K562 (cell line): ENCODE results near the gene GABPB2. TPM values are rescaled to one million over a fixed set of nuclear protein-coding genes. Genes with fewer than 3 reads are reported as not detected.
A peak's percentile ranks its signal among the peaks of the same experiment; 100 is the strongest.

ENCODE experiments used
- ATAC-seq: fragments of 200-7000 bp; cut with Tn5 transposase; 3 replicates; pipeline ENCODE4 v1.9.1; 2020; ENCODE audit warnings: moderate library complexity
- BruUV-seq: library from RNA; stranded (reverse); fragments of 400-500 nt; replicated peaks from 2 replicates; lab custom pipeline; 2021; lab: Mats Ljungman, UMichigan
- CTCF ChIA-PET: fragments of 300-600 bp; formaldehyde crosslinking; extraction: SDS; loops from one replicate; lab custom pipeline; 2021; ENCODE audit warnings: low intra/inter-chr PET ratio; lab: Yijun Ruan, JAX
- POLR2A ChIA-PET: fragments of 300-600, 350-650 bp; sonication (Branson Sonifier 250); formaldehyde crosslinking; extraction: SDS; loops from one replicate; lab custom pipeline; 2021; ENCODE audit warnings: antibody characterized with exemption, inconsistent platforms; lab: Yijun Ruan, JAX
- DNase-seq, 4 experiments: peaks; one replicate each; pipeline versions ENCODE4 v3.0.0 to v3.0.0-alpha.2; 2011 to 2018; ENCODE audit warnings: low spot score in 3 of 4, mixed read lengths in 3 of 4; ENCODE audit errors: extremely low read depth in 1 of 4
- FAIRE-seq: peaks from 2 replicates; lab custom pipeline; 2011; peaks lifted over from hg19 to GRCh38; lab: Jason Lieb, UNC
- H2AFZ ChIP-seq: 2 replicates; pipeline ENCODE4 v1.6.0; 2011; ENCODE audit warnings: low read depth, low read length, control low read depth, inconsistent platforms
- H3K27ac ChIP-seq: fragments of 200-600 bp; 3 replicates; pipeline ENCODE4 v1.8.0; 2011; ENCODE audit warnings: low read depth, mild to moderate bottlenecking, control low read depth, inconsistent platforms, low read length, moderate library complexity, mixed read lengths; ENCODE audit errors: extremely low read depth
- H3K27me3 ChIP-seq, 2 experiments: fragments of 300-600 bp in 1 of 2; 2 replicates in 1 of 2; 3 replicates in 1 of 2; pipeline versions ENCODE4 v1.6.0 to v1.8.0; 2011; ENCODE audit warnings: inconsistent platforms in 2 of 2, low read length in 2 of 2, mild to moderate bottlenecking in 1 of 2, mixed read lengths in 1 of 2, moderate library complexity in 1 of 2; ENCODE audit not compliant: control insufficient read depth in 2 of 2, insufficient read depth in 2 of 2
- H3K36me3 ChIP-seq: fragments of 300-600 bp; 3 replicates; pipeline ENCODE4 v1.8.0; 2011; ENCODE audit warnings: mild to moderate bottlenecking, low read length, inconsistent platforms; ENCODE audit not compliant: control insufficient read depth, insufficient read depth
- H3K4me1 ChIP-seq, 2 experiments: fragments of 200-600 bp in 1 of 2; replicated peaks in 1 of 2; 2 replicates in 1 of 2; 3 replicates in 1 of 2; pipeline versions ENCODE4 v1.5.1 to v1.8.0; 2011; ENCODE audit warnings: inconsistent platforms in 2 of 2, low read length in 2 of 2, mild to moderate bottlenecking in 1 of 2, mixed read lengths in 1 of 2, moderate library complexity in 1 of 2; ENCODE audit not compliant: control insufficient read depth in 2 of 2, insufficient read depth in 2 of 2
- H3K4me2 ChIP-seq: 2 replicates; pipeline ENCODE4 v1.6.1; 2011; ENCODE audit warnings: low read length, control low read depth, inconsistent platforms, mixed read lengths; ENCODE audit not compliant: insufficient read depth
- H3K4me3 ChIP-seq: fragments of 200-600 bp; sonication (generic), shearing (Covaris generic); 2 replicates; pipeline ENCODE4 v1.5.1; 2016; ENCODE audit warnings: control low read depth, inconsistent platforms
- H3K79me2 ChIP-seq: fragments of 200-600 bp; 3 replicates; pipeline ENCODE4 v1.8.0; 2011; ENCODE audit warnings: low read length, inconsistent platforms; ENCODE audit not compliant: control insufficient read depth, insufficient read depth
- H3K9ac ChIP-seq, 2 experiments: 2 replicates each; pipeline versions ENCODE4 v1.6.0 to v1.6.1; 2011; ENCODE audit warnings: low read depth in 2 of 2, low read length in 2 of 2, control low read depth in 1 of 2, inconsistent platforms in 1 of 2, mild to moderate bottlenecking in 1 of 2, mixed read lengths in 1 of 2; ENCODE audit not compliant: insufficient read depth in 1 of 2
- H3K9me1 ChIP-seq: one replicate; pipeline ENCODE4 v1.6.0; 2011; ENCODE audit warnings: inconsistent platforms, mild to moderate bottlenecking, low read length, moderate library complexity; ENCODE audit not compliant: control insufficient read depth, insufficient read depth
- H3K9me3 ChIP-seq: replicated peaks from 2 replicates; pipeline ENCODE4 v1.5.1; 2011; ENCODE audit warnings: low read depth, low read length, inconsistent platforms; ENCODE audit not compliant: control insufficient read depth, insufficient read depth
- H4K20me1 ChIP-seq: replicated peaks from 2 replicates; pipeline ENCODE4 v1.6.1; 2011; ENCODE audit warnings: low read length, inconsistent platforms, mixed read lengths; ENCODE audit not compliant: control insufficient read depth, insufficient read depth
- CGGBP1 ChIP-seq: fragments of 250-450 bp; sonication (Bioruptor Pico); IDR thresholded peaks from 2 replicates; pipeline ENCODE4 v1.9.0; 2021; ENCODE audit warnings: mild to moderate bottlenecking
- CTCFL ChIP-seq: IDR thresholded peaks from 2 replicates; pipeline ENCODE4 v1.6.1; 2011; ENCODE audit warnings: borderline replicate concordance, low read depth, mild to moderate bottlenecking, moderate library complexity, low read length; ENCODE audit not compliant: insufficient read depth, poor library complexity, severe bottlenecking
- FOXA1 ChIP-seq: fragments of 450-650 bp; IDR thresholded peaks from 2 replicates; pipeline ENCODE4 v1.6.1; 2016; ENCODE audit warnings: mild to moderate bottlenecking, borderline replicate concordance
- FOXK2 ChIP-seq, 2 experiments: fragments of 450-650 bp; IDR thresholded peaks in 1 of 2; conservative IDR thresholded peaks in 1 of 2; 2 replicates each; pipeline ENCODE4 v1.6.1; 2016; ENCODE audit warnings: low read depth in 2 of 2, mild to moderate bottlenecking in 1 of 2
- GTF2F1 ChIP-seq: IDR thresholded peaks from 2 replicates; pipeline ENCODE4 v1.6.1; 2011; ENCODE audit warnings: low read depth, low read length, improper control_type of control experiment
- KLF16 ChIP-seq: IDR thresholded peaks from 2 replicates; pipeline ENCODE4 v1.6.1; 2016; ENCODE audit warnings: antibody characterized with exemption
- PML ChIP-seq: IDR thresholded peaks from 2 replicates; pipeline ENCODE4 v1.6.1; 2012; ENCODE audit warnings: low read length, inconsistent platforms
- RFX1 ChIP-seq: fragments of 450-650 bp; IDR thresholded peaks from 2 replicates; pipeline ENCODE4 v1.6.1; 2016; ENCODE audit warnings: mild to moderate bottlenecking, moderate library complexity
- SMARCA4 ChIP-seq: fragments of 450-650 bp; IDR thresholded peaks from 2 replicates; pipeline ENCODE4 v1.6.1; 2016
- SMARCA5 ChIP-seq: fragments of 450-650 bp; IDR thresholded peaks from 2 replicates; pipeline ENCODE4 v1.6.1; 2016
- ZNF589 ChIP-seq: fragments of 200-800 bp; sonication (Bioruptor generic); IDR thresholded peaks from 2 replicates; pipeline ENCODE4 v1.6.1; 2016; ENCODE audit warnings: low read depth, missing genetic modification characterization, missing compliant biosample characterization
- WGBS: fragments of 100-300 bp; shearing (Covaris generic); methylation state at CpG from one replicate; pipeline ENCODE4 v1.1.6; 2016; ENCODE audit warnings: low coverage, mixed read lengths; ENCODE audit not compliant: insufficient coverage; ENCODE audit errors: missing lambda C conversion rate; 5-methylcytosine and 5-hydroxymethylcytosine counted together
- in situ Hi-C: fragments of 300-500 bp; cut with MboI; formaldehyde crosslinking; loops from 4 replicates; pipeline ENCODE4 v1.15.0; 2018; ENCODE audit warnings: inconsistent platforms, mixed read lengths
- intact Hi-C: fragments of 100-400 bp; cut with micrococcal nuclease; formaldehyde crosslinking; loops from 2 replicates; pipeline ENCODE4 v1.14.2; 2022
- polyA plus RNA-seq, 8 experiments: library from polyadenylated mRNA; depleted of rRNA in 4 of 8; stranded (reverse) in 5 of 8; unstranded in 3 of 8; fragments of >200 nt; fragmentation: Nextera tagmentation in 2 of 8; fragmentation: Illumina TruSeq in 1 of 8; extraction: Ambion mirVana in 2 of 8; extraction: Trizol in 1 of 8; gene quantifications; 2 replicates each; pipeline versions ENCODE4 v1.2.1 to v1.2.3, GENCODE V29; 2011 to 2014; ENCODE audit warnings: inconsistent platforms in 1 of 8, missing spikeins in 1 of 8
- total RNA-seq, 7 experiments: library from RNA; depleted of rRNA in 6 of 7; stranded (reverse); fragments of >200 nt in 6 of 7; fragmentation: Illumina TruSeq in 2 of 7; extraction: Trizol in 2 of 7; gene quantifications; 2 replicates each; pipeline versions ENCODE4 v1.2.1 to v1.2.3, GENCODE V29; 2011 to 2021; ENCODE audit warnings: low replicate concordance in 1 of 7
- TF ChIP-seq, protein P1 (sequence below), 2 experiments: IDR thresholded peaks; 2 replicates each; pipeline ENCODE4 v1.6.1; 2011; ENCODE audit warnings: borderline replicate concordance in 1 of 2, control low read depth in 1 of 2, low read depth in 1 of 2, low read length in 1 of 2, mild to moderate bottlenecking in 1 of 2, mixed read lengths in 1 of 2, moderate library complexity in 1 of 2; ENCODE audit not compliant: insufficient read depth in 1 of 2, insufficient read length in 1 of 2, poor library complexity in 1 of 2, severe bottlenecking in 1 of 2; ENCODE audit errors: extremely low read depth in 1 of 2
- TF ChIP-seq, protein P2 (sequence below): fragments of 450-650 bp; formaldehyde crosslinking; IDR thresholded peaks from 2 replicates; pipeline ENCODE4 v1.4.0; 2022; ENCODE audit warnings: missing genetic modification characterization

The GABPB2 gene
- total and polyA plus RNA-seq, 9 of the 15 experiments (the other 6 are each of a cell fraction or from before 2014, with no cell fraction given): 2.2 to 13.3 (median 6.1) TPM

DNA sequence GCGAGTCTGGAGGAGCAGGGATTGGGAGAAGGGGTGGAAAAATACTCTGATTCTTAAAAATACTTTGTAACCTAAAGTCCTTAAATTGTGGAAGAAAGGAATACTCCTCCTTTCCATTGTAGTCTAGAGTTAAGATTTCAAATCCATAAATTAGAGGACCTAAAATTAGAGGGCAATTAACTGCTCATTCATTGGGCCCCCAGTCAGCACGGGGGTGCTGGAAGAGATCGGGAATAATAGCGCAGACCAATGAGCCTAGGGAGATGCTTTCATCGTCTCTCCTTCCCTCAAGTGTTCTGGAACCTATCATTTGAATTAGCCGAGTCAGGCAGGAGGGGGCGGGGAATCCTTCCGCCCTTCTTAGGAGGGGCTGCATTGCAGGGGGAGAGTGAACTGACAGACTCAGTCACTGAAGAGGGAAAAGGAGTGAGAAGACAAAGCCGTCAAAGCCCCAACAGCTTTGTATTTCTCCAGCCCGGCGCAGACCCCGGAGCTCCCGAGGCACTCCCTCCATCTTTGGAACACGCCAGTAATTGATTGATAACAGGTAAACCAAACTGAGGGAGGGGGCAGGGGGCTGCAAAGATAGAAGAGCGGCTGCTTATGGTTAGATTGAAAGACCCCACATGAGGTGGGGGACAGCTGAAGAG, 10.4 kb upstream of the GABPB2 start, which contains the start of gene MLLT11 (continued):
- TF ChIP-seq, protein P1, sequence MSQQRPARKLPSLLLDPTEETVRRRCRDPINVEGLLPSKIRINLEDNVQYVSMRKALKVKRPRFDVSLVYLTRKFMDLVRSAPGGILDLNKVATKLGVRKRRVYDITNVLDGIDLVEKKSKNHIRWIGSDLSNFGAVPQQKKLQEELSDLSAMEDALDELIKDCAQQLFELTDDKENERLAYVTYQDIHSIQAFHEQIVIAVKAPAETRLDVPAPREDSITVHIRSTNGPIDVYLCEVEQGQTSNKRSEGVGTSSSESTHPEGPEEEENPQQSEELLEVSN (IDR thresholded peaks at IDR 0.05; ENCODE audit: borderline replicate concordance in 1 of 2, extremely low read depth in 1 of 2, insufficient read depth in 1 of 2, insufficient read length in 1 of 2, low read depth in 1 of 2, low read length in 1 of 2, poor library complexity in 1 of 2, severe bottlenecking in 1 of 2): peak in 1 of 2 experiments; percentile 14
- TF ChIP-seq FOXK2 (conservative IDR thresholded peaks at IDR 0.05 in 1 of 2, IDR thresholded peaks at IDR 0.05 in 1 of 2; ENCODE audit: low read depth in 2 of 2): no peak

- Histone ChIP-seq H2AFZ (peak overlapping the region; percentile 37), H3K36me3 (peaks cover 43% of the 10 kb centered on the region), H3K27me3 (no peaks in the 10 kb centered on the region), H3K9ac (peak overlapping the region; percentile 92 to 97; a peak in 3 of 4 replicates), H3K4me1 (peaks cover 31% of the 10 kb centered on the region in 2 experiments), H3K4me2 (peak overlapping the region; percentile 96), H3K9me3 (no peaks in the 10 kb centered on the region), H3K27ac (peak overlapping the region; percentile 91), H3K79me2 (peaks cover 93% of the 10 kb centered on the region), H4K20me1 (no peaks in the 10 kb centered on the region), H3K4me3 (peak overlapping the region; percentile 95), H3K9me1 (no peaks in the 10 kb centered on the region)
- peak; percentile 71 for FAIRE-seq
- CTCF ChIA-PET: interaction anchor here (0.5 to 0.7 kb wide), 2 partner anchors 37 to 500 kb away, joined by 3 read pairs; no protein-coding TSS in a partner anchor
- BruUV-seq: TSS peak; percentile 67
- intact Hi-C loops: no loop called here
- in situ Hi-C loops: no loop called here
- DNase-seq: peak in 2 of 4 experiments; percentile 18 to 65
- 0% methylated on average over 4 of the region's 4 CpGs for WGBS
- peak; percentile 7 for ATAC-seq
- POLR2A ChIA-PET: interaction anchor here (0.6 to 2.0 kb wide), 9 partner anchors 9 to 104 kb away, joined by 3 to 10 read pairs (median 4); partner anchors contain the start of gene C1orf56
- TF ChIP-seq CGGBP1 (CRISPR knock-in tag): no peak
- TF ChIP-seq ZNF589: no peak; the same call in 1 of the 2 replicates
- TF ChIP-seq KLF16: no peak
- no peak for TF ChIP-seq CTCFL
- TF ChIP-seq GTF2F1: no peak
- TF ChIP-seq FOXA1: no peak
- 0 out of 2 replicates have a peak, but pooled peaks have one; percentile 31 for TF ChIP-seq SMARCA4
- TF ChIP-seq PML: no peak
- TF ChIP-seq, protein P2, sequence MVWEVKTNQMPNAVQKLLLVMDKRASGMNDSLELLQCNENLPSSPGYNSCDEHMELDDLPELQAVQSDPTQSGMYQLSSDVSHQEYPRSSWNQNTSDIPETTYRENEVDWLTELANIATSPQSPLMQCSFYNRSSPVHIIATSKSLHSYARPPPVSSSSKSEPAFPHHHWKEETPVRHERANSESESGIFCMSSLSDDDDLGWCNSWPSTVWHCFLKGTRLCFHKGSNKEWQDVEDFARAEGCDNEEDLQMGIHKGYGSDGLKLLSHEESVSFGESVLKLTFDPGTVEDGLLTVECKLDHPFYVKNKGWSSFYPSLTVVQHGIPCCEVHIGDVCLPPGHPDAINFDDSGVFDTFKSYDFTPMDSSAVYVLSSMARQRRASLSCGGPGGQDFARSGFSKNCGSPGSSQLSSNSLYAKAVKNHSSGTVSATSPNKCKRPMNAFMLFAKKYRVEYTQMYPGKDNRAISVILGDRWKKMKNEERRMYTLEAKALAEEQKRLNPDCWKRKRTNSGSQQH (CRISPR knock-in tag): no peak
- no peak for TF ChIP-seq SMARCA5
- TF ChIP-seq RFX1: no peak
Measured at GRCh38 chr1:151060657-151061421, 9.7 kb upstream of the GABPB2 start.
